Breast epithelium (tissue), 3 donors: ENCODE results near the gene TMX2.

Experiments used
- POLR2A ChIP-seq: fragments of 450-650 bp; IDR thresholded peaks from one replicate; pipeline ENCODE4 v1.6.1; 2016; ENCODE audit warnings: antibody characterized with exemption, mild to moderate bottlenecking, moderate library complexity
- TF ChIP-seq, protein P1 (sequence below), 3 donors: fragments of 450-650 bp; IDR thresholded peaks; one replicate each; pipeline ENCODE4 v1.5.1; 2016 to 2017; ENCODE audit warnings: antibody characterized with exemption in 3 of 3, mild to moderate bottlenecking in 3 of 3, moderate library complexity in 3 of 3

- TF ChIP-seq, protein P1, sequence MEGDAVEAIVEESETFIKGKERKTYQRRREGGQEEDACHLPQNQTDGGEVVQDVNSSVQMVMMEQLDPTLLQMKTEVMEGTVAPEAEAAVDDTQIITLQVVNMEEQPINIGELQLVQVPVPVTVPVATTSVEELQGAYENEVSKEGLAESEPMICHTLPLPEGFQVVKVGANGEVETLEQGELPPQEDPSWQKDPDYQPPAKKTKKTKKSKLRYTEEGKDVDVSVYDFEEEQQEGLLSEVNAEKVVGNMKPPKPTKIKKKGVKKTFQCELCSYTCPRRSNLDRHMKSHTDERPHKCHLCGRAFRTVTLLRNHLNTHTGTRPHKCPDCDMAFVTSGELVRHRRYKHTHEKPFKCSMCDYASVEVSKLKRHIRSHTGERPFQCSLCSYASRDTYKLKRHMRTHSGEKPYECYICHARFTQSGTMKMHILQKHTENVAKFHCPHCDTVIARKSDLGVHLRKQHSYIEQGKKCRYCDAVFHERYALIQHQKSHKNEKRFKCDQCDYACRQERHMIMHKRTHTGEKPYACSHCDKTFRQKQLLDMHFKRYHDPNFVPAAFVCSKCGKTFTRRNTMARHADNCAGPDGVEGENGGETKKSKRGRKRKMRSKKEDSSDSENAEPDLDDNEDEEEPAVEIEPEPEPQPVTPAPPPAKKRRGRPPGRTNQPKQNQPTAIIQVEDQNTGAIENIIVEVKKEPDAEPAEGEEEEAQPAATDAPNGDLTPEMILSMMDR (IDR thresholded peaks at IDR 0.05) = peak in 2 of 3 donors; percentile 30 to 51
- TF ChIP-seq POLR2A = no peak
Measured at GRCh38 chr11:57751676-57752253, 39.4 kb downstream of the TMX2 start, which contains the start of gene BTBD18.
